ENCODE measurements around the gene IFT20.

IFT20 gene

DNA sequence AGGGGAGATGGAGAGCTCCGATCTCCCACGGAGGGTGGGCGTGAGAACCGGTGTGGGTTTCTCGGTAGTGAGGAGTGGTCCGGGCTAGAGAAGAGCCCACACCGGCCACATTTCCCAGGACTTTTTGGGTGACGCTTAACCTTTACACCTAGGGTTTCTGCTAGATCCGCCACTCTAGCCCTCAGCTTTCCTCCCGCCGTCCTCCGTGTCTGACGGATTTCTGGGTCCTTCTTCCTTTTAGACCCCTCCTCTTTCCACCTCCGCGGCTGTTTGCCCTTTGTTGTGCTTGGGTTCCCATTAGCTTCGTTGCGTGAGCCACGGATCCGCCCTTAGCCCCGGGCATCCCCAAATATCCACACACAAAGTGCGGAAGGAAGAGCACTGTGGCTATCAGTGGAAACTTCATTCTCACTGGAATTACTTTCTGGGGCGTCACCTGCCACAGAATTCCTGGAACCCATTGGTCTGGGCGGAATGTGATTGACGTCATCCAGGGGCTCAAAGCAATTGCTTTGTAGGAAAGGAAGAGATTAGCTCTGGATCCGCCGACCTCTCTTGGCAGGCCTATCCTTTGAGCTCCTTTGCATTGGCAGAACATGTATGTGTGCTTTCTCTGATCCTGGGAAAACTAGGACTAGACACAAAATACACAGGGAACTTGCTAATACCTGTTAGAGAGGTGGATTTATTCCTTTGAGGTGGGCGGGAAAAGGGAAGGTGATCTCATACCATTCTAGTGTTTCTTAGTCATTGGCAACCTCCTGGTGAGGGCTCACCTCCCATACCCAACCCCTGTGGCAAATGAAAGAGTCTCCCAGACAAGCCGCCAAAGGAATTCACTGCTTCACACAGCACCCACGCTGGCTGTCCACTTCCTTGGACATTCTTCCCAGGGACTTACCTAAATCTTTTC lies 943 bp upstream of the IFT20 start:
- DNase-seq (ENCODE audit: low read depth in 2 of 2), result peak in 1 of 2 donors; percentile 6

GRCh38 chr17:28334666-28335200 lies 539 bp downstream of the IFT20 start:
- DNase-seq (ENCODE audit: low read depth in 2 of 2), result no peak

GRCh38 chr17:28334171-28334570 lies 1.1 kb downstream of the IFT20 start:
- DNase-seq (ENCODE audit: low read depth in 2 of 2), result no peak

DNA sequence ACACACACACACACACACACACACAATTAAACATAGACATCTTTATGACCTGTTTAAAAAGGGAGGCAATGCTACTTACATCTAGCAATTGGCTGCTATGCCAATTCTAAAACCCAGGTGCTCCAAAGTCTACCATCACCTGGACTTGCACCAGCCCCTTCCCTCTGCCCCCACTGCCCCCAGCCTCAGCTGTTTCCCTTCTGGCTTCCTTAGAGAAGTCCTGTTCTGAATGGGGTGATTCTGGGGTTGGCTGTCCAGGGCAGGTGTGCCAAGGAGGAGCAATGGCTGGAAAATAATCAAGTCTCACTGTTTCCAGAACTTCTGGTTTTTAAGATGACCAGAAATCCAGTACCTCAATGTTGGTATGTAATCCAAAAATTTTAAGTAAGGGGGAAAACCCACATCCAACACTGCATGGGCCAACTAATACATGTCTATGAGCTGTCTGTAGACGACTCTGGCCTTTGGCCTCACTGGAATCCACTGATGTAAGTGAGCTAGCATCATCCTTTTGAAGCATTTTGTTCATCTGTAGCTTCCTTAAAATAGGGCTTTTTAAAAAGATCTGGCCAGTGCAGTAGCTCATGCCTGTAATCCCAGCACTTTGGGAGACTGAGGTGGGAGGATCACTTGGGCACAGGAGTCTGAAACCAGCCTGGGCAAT lies 2.1 kb downstream of the IFT20 start:
- DNase-seq (ENCODE audit: low read depth in 2 of 2), result no peak

- no peak for DNase-seq (ENCODE audit: low read depth in 2 of 2)
Observed at GRCh38 chr17:28331891-28332420, 3.3 kb downstream of the IFT20 start.

GRCh38 chr17:28330671-28331070 lies 4.6 kb downstream of the IFT20 start:
- DNase-seq (ENCODE audit: low read depth in 2 of 2), result no peak

DNA sequence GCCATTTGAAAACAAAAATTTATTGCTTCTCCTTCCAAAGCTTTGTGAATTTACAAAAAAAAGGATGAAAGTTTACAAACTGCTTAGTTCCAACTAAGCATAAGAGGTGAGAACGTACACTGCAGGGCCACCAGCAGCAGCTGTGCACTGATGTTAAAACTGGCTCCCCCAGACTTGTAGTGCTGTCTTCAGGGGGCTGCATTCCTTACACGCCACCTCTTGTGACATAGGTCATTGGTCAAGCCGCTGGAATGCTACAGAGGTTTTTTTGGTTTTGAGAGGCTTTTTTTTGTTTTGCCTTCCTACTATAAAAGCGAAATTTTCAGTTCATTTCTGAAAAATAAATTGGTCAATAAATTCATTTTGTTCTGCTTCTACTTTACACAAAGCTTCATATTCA lies 6.9 kb downstream of the IFT20 start:
- no peak for DNase-seq (ENCODE audit: low read depth in 2 of 2)

- DNase-seq (ENCODE audit: low read depth in 2 of 2), result no peak
Observed at GRCh38 chr17:28327709-28328108, 7.6 kb downstream of the IFT20 start.

GRCh38 chr17:28327031-28327607 lies 8.2 kb downstream of the IFT20 start:
- no peak for DNase-seq (ENCODE audit: low read depth in 2 of 2)

- no peak for DNase-seq (ENCODE audit: low read depth in 2 of 2)
Observed at GRCh38 chr17:28326114-28326513, 9.2 kb downstream of the IFT20 start.

DNA sequence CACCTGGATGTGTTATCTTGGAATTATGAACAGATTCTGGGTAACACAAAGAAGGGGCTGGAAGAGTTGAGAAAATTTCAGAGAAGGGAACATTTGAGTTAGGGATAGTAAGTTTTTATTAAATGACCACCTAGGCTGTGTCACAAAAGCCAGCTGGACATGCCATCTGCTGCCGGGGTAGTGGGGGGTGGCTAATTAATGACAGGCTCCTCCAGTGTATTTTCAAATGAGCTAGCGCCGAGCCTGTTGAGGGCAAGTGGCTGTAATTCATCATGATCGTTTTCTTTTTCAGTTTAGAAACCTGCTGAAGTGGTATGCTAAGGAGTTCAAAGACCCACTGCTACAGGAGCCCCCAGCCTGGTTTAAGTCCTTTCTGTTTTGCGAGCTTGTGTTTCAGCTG lies 10.1 kb downstream of the IFT20 start:
- no peak for DNase-seq (ENCODE audit: low read depth in 2 of 2)

DNA sequence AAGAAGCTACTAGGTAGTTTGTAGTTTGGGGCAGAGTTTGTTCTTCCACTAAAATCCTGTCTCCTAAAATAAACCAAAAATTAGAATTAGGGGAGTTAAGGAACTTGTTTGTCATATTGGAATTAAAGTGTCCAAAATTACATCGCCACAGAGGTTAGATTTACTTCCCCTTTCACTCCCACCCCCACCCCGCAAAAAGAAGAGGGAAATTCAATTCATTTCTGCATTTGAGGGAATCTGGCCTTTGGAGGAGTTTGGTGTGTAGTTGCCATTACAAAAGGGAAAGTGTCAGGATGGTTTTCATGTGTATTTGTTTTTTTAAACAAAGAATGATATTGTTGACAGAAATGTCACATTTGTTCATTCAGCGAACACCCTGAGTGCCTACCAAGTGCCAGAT lies 10.5 kb downstream of the IFT20 start:
- DNase-seq (ENCODE audit: low read depth in 2 of 2), result no peak

DNA sequence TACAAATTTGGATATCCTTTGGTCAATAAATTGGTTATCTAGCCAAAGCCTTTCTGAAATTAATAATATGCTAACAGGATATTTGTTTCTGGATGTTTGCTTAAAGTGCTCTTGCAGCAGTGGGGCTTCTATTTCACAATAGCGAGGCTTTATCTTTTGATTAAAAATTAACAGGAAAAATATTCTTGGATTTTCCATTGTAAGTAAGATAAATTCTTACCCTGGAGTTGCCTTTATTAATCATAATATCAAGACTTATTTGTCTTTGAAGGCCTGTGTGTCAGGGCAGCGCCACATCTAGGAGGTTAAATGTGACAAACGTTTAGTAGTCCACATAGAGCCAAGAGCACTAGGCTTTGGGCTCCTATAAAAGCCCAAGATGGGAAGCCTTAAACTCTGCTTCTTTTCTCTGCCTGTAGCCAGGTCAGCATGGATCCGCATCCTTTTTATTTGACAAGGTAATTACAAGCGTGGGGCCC lies 11.0 kb downstream of the IFT20 start:
- no peak for DNase-seq (ENCODE audit: low read depth in 2 of 2)

DNA sequence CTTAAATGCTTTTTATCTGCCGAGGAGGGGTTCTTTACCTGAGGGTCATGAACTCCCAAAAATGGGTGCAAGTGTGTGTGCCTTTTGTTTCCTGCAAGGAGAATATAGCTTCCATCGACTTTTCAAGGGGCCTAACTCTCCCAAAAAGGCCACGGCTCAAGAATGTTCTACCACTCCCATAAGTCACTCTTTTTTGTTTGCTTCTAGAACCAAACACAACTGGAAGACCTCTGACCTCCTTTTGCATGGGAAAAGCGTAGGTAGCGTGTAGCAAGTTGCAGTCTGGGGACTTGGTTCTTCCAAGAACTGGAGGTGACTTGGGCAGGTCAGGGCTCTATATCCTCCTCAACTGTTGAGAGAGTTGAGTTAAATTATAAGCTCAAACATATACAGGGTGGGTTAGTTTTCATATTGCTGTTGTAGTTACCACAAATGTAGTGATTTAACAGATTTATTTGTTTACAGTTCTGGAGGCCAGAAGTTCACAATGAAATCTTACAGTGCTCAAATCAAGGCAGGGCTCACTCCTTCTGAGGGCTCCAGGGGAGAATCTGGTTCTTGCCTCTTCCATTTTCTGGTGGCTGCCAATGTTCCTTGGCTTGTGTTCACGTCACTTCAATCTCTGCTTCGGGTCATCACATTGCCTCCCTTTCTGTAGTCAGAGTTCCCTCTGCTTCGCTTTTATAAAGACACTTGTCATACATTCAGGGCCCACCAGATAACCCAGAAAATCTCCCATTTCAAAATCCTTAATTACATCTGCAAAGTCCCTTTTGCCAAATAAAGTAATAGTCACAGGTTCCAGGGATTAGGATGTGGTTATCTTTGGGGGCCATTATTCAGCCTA lies 14.8 kb downstream of the IFT20 start:
- no peak for DNase-seq (ENCODE audit: low read depth in 2 of 2)

DNA sequence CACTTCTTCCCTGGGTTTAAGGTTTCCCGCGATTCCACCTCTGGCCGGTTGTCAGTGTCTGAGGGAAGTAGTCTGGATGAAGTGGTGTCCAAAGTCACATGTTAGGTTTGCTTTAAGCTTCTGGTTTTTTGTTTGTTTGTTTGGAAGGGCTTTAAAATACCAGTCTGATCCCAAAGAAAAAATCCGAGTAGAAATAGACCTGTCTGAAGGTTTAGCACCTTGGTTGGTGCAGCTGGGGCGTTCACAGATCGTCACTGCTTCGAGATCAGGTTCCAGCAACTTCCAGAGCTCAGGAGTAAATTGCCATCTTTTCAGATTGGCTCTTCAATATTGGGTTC lies 15.7 kb downstream of the IFT20 start:
- DNase-seq (ENCODE audit: low read depth in 2 of 2), result no peak

- peak; percentile 92 to 94 for DNase-seq (ENCODE audit: low read depth in 2 of 2)
Observed at GRCh38 chr17:28318759-28319597, 16.3 kb downstream of the IFT20 start, which contains the start of gene TMEM97. Gene TMEM97, plus strand, starts transcription at chr17:28319200. Its CDS starts 40 bp downstream, at chr17:28319240.

DNA sequence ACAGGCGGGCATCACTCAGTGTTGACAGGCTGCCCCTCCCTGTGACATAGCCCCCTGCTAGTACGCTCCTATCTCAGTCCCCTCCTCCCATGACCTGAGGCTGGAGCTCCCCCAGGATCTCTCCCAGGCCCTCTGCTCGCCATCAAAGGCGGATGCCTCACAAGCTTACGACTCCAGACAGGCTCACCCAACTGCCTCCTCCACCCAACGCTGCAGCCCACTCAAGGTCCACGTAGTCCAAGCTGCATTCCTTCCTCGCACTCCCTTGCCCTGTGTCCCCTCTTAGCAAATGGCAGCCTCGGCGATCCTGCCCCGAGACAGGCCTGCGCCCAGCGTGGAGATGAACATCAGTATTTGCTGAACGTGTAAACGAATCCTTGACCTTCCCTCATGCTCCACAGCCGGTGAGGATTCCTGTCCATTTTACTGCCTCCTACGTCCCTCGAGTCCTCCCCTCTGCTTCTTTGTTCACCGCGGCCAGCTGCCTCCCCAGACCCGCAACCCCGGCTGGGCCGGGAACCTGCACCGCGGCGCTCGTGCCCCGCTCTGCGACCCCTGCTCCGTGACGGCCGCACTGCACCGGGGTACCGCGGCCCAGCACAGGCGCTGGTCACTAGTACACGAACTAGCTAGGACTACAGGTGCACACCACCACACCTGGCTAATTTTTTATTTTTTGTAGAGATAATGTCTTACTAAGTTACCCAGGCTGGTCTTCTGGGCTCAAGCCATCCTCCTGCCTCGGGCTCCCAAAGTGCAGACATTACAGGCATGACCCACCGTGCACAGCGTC lies 17.1 kb downstream of the IFT20 start:
- DNase-seq (ENCODE audit: low read depth in 2 of 2), result no peak

- DNase-seq (ENCODE audit: low read depth in 2 of 2), result no peak
Observed at GRCh38 chr17:28317099-28317965, 17.9 kb downstream of the IFT20 start.

All from stimulated activated CD8-positive, alpha-beta memory T cell treated with anti-CD3 and anti-CD28 coated beads, Interleukin-7, amount 100 ng/mL, for 4 hours (primary cell).